Left lung (tissue), 10 donors: ENCODE results near the gene SFXN5. TPM values are rescaled to one million over a fixed set of nuclear protein-coding genes. Genes with fewer than 3 reads are reported as not detected.

Source experiments
- ATAC-seq: fragments of 200-7000 bp; cut with Tn5 transposase; one replicate; pipeline ENCODE4 v1.9.1; 2020; ENCODE audit warnings: moderate library complexity
- DNase-seq, 4 donors: peaks; one replicate each; pipeline ENCODE4 v3.0.0-alpha.2; 2013 to 2020
- H3K27ac ChIP-seq, 2 donors: fragments of 200-600 bp; sonication (generic) in 1 of 2; one replicate each; pipeline versions ENCODE4 v1.5.0 to v1.8.0; 2020 to 2021
- H3K27me3 ChIP-seq, 2 donors: fragments of 200-600 bp; sonication (generic) in 1 of 2; one replicate each; pipeline versions ENCODE4 v1.5.0 to v1.8.0; 2020 to 2021
- H3K36me3 ChIP-seq, 2 donors: fragments of 200-600 bp; sonication (generic) in 1 of 2; one replicate each; pipeline versions ENCODE4 v1.5.0 to v1.8.0; 2020 to 2021
- H3K4me1 ChIP-seq, 2 donors: fragments of 200-600 bp; one replicate each; pipeline ENCODE4 v1.8.0; 2021
- H3K4me3 ChIP-seq, 2 donors: fragments of 200-600 bp; sonication (generic) in 1 of 2; one replicate each; pipeline versions ENCODE4 v1.5.0 to v1.8.0; 2020 to 2021; ENCODE audit warnings: mild to moderate bottlenecking in 1 of 2
- H3K9me3 ChIP-seq, 2 donors: fragments of 200-600 bp; sonication (generic) in 1 of 2; one replicate each; pipeline versions ENCODE4 v1.5.0 to v1.8.0; 2020 to 2021
- intact Hi-C, 2 donors: fragments of 100-400 bp; cut with DNase I; formaldehyde crosslinking; loops; one replicate each; pipeline versions ENCODE4 v1.11.2 to v1.14.2; 2022
- polyA plus RNA-seq, 6 donors: library from polyadenylated mRNA; unstranded; fragments of 120-200 nt; gene quantifications; one replicate each; pipeline ENCODE4 v1.2.1, GENCODE V29; 2013; ENCODE audit not compliant: insufficient read length in 6 of 6
- total RNA-seq, 2 donors: library from RNA; stranded (reverse); fragmentation: NEBNext Ultra II Directional; extraction: Animal tissue kit (Norgen Biotek cat#: 25700); gene quantifications; one replicate each; pipeline ENCODE4 v1.2.1, GENCODE V29; 2021
- TF ChIP-seq, protein P1 (sequence below), 2 donors: fragments of 200-600 bp; sonication (generic) in 1 of 2; IDR thresholded peaks; one replicate each; pipeline versions ENCODE4 v1.5.0 to v1.8.0; 2021; ENCODE audit warnings: antibody characterized with exemption in 2 of 2
- donor health status: DM: no; HTN: yes; CAD: no.
- donor health status: DM: no; HTN: no; CAD: no.

SFXN5 gene
- total and polyA plus RNA-seq, 8 donors: 14.5 to 21.1 (median 15.8) TPM

- H3K27me3 ChIP-seq: no peaks in the 10 kb centered on the region
- ATAC-seq (no peak), DNase-seq (no peak)
- H3K36me3 ChIP-seq: peaks cover 0 to 26% of the 10 kb centered on the region in 2 donors
- H3K4me1 ChIP-seq: peaks cover 0 to 15% of the 10 kb centered on the region in 2 donors
- H3K4me3 ChIP-seq: no peak overlapping the region
- TF ChIP-seq, protein P1, sequence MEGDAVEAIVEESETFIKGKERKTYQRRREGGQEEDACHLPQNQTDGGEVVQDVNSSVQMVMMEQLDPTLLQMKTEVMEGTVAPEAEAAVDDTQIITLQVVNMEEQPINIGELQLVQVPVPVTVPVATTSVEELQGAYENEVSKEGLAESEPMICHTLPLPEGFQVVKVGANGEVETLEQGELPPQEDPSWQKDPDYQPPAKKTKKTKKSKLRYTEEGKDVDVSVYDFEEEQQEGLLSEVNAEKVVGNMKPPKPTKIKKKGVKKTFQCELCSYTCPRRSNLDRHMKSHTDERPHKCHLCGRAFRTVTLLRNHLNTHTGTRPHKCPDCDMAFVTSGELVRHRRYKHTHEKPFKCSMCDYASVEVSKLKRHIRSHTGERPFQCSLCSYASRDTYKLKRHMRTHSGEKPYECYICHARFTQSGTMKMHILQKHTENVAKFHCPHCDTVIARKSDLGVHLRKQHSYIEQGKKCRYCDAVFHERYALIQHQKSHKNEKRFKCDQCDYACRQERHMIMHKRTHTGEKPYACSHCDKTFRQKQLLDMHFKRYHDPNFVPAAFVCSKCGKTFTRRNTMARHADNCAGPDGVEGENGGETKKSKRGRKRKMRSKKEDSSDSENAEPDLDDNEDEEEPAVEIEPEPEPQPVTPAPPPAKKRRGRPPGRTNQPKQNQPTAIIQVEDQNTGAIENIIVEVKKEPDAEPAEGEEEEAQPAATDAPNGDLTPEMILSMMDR (IDR thresholded peaks at IDR 0.05): no peak
- intact Hi-C loops: no loop called here
- H3K9me3 ChIP-seq: no peaks in the 10 kb centered on the region
- H3K27ac ChIP-seq: peak overlapping the region in 1 of 2 donors; percentile 26
These were observed 90.8 kb downstream of the SFXN5 start for GRCh38 chr2:72980535-72981217.

- ATAC-seq (peak; percentile 80), DNase-seq (no peak)
- no peaks in the 10 kb centered on the region for H3K27me3 ChIP-seq
- peaks cover 0 to 15% of the 10 kb centered on the region in 2 donors for H3K4me1 ChIP-seq
- peak overlapping the region in 1 of 2 donors; percentile 26 for H3K27ac ChIP-seq
- H3K9me3 ChIP-seq: no peaks in the 10 kb centered on the region
- intact Hi-C loops: no loop called here
- no peak overlapping the region for H3K4me3 ChIP-seq
- TF ChIP-seq, protein P1 (IDR thresholded peaks at IDR 0.05): no peak
- H3K36me3 ChIP-seq: peaks cover 0 to 21% of the 10 kb centered on the region in 2 donors
These were observed 91.6 kb downstream of the SFXN5 start for GRCh38 chr2:72979896-72980295.

DNA sequence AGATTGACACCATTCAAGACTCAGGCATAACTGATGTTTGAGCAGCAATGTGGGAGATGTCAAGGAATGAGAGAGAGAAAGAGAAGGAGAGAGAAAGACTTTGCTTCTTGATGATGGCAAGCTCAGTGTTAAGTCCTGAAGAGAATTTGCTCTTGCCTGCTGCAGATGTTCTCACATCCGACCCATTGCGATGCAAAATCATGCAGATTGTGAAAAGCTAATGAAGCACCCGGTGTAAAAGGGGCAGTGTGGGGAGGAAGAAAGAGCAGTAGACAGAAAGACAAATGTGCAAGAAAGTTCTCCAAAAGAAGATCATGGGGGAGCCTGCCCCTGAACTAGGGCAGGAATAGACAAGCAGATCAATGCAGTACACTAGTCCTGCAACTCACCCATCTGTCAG lies 96.5 kb downstream of the SFXN5 start:
- peaks cover 0 to 16% of the 10 kb centered on the region in 2 donors for H3K36me3 ChIP-seq
- TF ChIP-seq, protein P1 (IDR thresholded peaks at IDR 0.05): no peak
- no peak overlapping the region for H3K27ac ChIP-seq
- no peaks in the 10 kb centered on the region for H3K9me3 ChIP-seq
- intact Hi-C loops: no loop called here
- no peak overlapping the region for H3K4me3 ChIP-seq
- ATAC-seq (no peak), DNase-seq (no peak)
- peaks cover 0 to 9% of the 10 kb centered on the region in 2 donors for H3K4me1 ChIP-seq
- H3K27me3 ChIP-seq: no peaks in the 10 kb centered on the region

DNA sequence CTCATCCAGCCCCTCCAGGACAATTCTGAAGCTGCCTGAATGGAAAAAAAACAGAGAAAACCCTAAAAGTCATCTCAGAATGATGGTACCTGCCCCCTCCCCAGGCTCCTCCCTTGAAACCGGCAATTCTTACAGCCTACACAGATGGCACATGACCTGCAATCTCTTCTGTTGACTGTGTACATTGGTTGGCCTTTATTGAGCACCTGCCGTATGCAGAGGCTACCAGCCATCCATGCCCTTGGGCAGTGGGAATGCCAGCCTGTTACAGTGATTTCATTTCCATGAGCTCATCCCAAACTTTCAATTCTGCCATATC lies 97.1 kb downstream of the SFXN5 start:
- intact Hi-C loops: no loop called here

More for the DNA sequence above, 97.1 kb downstream of the SFXN5 start:
- no peak overlapping the region for H3K4me3 ChIP-seq
- ATAC-seq (no peak), DNase-seq (no peak)
- H3K27ac ChIP-seq: no peak overlapping the region
- peaks cover 0 to 18% of the 10 kb centered on the region in 2 donors for H3K36me3 ChIP-seq
- H3K27me3 ChIP-seq: no peaks in the 10 kb centered on the region
- TF ChIP-seq, protein P1 (IDR thresholded peaks at IDR 0.05): no peak
- no peaks in the 10 kb centered on the region for H3K9me3 ChIP-seq
- peaks cover 0 to 3% of the 10 kb centered on the region in 2 donors for H3K4me1 ChIP-seq
